GM12878 (cell line): Measurements from ENCODE around the gene CENPA.

ENCODE experiments used
- KDM1A ChIP-seq: fragments of 200-600 bp; sonication (generic); IDR thresholded peaks from 2 replicates; pipeline ENCODE4 v1.6.1; 2016; ENCODE audit warnings: borderline replicate concordance
- SUZ12 ChIP-seq: fragments of 200-600 bp; sonication (generic); IDR thresholded peaks from one replicate; pipeline ENCODE4 v1.6.1; 2018; ENCODE audit warnings: antibody characterized with exemption, mild to moderate bottlenecking; ENCODE audit not compliant: unreplicated experiment
- ZNF274 ChIP-seq: IDR thresholded peaks from one replicate; pipeline ENCODE4 v1.8.0; 2011; ENCODE audit not compliant: insufficient read length, insufficient read depth
- TF ChIP-seq, protein P1 (sequence below): IDR thresholded peaks from 2 replicates; pipeline ENCODE4 v1.6.1; 2012; ENCODE audit warnings: mild to moderate bottlenecking, low read depth, low read length
- TF ChIP-seq, protein P2 (sequence below), 3 experiments: IDR thresholded peaks in 2 of 3; conservative IDR thresholded peaks in 1 of 3; 2 replicates each; pipeline ENCODE4 v1.5.1; 2011; ENCODE audit warnings: low read depth in 3 of 3, low read length in 3 of 3, mild to moderate bottlenecking in 3 of 3, control low read depth in 2 of 3, moderate library complexity in 2 of 3, inconsistent platforms in 1 of 3, mixed read lengths in 1 of 3; ENCODE audit not compliant: control insufficient read depth in 2 of 3, insufficient read depth in 1 of 3; ENCODE audit errors: extremely low read depth in 1 of 3

DNA sequence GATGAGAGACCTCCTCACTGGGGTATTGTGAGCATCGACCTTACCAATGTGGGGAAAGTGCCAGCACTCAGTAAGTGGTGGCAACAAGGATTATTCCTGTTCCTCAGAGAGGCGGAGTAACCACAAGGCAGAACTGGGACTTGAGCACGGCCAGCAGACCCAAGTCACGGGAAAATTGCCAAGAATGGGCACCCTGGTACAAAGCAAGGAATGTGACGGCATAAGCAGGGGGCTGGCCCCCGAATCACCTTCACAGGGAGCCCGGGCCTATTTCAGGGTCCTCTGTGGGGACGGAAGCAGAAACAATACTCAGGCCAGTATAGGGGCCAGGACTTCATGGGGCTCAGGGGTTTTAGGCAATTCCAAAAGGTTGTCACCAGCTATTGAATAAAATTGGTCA is 25.4 kb downstream of the CENPA start:
- TF ChIP-seq ZNF274 (no peak), KDM1A (no peak), SUZ12 (no peak)
- TF ChIP-seq, protein P1, sequence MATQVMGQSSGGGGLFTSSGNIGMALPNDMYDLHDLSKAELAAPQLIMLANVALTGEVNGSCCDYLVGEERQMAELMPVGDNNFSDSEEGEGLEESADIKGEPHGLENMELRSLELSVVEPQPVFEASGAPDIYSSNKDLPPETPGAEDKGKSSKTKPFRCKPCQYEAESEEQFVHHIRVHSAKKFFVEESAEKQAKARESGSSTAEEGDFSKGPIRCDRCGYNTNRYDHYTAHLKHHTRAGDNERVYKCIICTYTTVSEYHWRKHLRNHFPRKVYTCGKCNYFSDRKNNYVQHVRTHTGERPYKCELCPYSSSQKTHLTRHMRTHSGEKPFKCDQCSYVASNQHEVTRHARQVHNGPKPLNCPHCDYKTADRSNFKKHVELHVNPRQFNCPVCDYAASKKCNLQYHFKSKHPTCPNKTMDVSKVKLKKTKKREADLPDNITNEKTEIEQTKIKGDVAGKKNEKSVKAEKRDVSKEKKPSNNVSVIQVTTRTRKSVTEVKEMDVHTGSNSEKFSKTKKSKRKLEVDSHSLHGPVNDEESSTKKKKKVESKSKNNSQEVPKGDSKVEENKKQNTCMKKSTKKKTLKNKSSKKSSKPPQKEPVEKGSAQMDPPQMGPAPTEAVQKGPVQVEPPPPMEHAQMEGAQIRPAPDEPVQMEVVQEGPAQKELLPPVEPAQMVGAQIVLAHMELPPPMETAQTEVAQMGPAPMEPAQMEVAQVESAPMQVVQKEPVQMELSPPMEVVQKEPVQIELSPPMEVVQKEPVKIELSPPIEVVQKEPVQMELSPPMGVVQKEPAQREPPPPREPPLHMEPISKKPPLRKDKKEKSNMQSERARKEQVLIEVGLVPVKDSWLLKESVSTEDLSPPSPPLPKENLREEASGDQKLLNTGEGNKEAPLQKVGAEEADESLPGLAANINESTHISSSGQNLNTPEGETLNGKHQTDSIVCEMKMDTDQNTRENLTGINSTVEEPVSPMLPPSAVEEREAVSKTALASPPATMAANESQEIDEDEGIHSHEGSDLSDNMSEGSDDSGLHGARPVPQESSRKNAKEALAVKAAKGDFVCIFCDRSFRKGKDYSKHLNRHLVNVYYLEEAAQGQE, result no peak
- TF ChIP-seq, protein P2, sequence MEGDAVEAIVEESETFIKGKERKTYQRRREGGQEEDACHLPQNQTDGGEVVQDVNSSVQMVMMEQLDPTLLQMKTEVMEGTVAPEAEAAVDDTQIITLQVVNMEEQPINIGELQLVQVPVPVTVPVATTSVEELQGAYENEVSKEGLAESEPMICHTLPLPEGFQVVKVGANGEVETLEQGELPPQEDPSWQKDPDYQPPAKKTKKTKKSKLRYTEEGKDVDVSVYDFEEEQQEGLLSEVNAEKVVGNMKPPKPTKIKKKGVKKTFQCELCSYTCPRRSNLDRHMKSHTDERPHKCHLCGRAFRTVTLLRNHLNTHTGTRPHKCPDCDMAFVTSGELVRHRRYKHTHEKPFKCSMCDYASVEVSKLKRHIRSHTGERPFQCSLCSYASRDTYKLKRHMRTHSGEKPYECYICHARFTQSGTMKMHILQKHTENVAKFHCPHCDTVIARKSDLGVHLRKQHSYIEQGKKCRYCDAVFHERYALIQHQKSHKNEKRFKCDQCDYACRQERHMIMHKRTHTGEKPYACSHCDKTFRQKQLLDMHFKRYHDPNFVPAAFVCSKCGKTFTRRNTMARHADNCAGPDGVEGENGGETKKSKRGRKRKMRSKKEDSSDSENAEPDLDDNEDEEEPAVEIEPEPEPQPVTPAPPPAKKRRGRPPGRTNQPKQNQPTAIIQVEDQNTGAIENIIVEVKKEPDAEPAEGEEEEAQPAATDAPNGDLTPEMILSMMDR (IDR thresholded peaks at IDR 0.05 in 2 of 3, conservative IDR thresholded peaks at IDR 0.05 in 1 of 3; ENCODE audit: control insufficient read depth in 2 of 3, extremely low read depth in 1 of 3, insufficient read depth in 1 of 3, low read depth in 3 of 3, low read length in 3 of 3), result no peak
